ENCODE results near the gene PPEF1. TPM values are rescaled to one million over a fixed set of nuclear protein-coding genes. Genes with fewer than 3 reads are reported as not detected.

The PPEF1 gene
- polyA plus RNA-seq, 1 experiment = not detected

DNA sequence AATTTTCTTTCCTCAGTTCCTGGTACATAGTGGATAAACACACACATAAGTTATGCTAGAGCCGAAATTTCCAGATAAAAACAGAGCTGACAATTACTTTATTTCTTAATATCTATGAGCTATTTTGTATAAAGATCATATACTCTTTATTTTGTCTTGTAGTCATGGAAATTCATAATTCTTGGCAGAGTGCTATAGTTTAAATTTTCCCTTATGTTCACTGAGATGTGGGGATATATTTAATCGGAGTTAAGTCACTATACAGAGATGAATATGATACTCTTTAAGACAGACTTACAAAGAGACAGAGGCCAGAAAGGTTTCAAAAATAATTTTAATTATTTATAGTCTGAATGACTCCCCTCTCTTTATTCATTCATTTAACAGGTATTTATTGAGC lies 89.7 kb downstream of the PPEF1 start:
- no peaks in the 10 kb centered on the region for H3K9me3 ChIP-seq (ENCODE audit: control insufficient read depth, insufficient read depth, low read length)
- ChIA-PET CTCF (no interaction called here), POLR2A (no interaction called here)
- no peaks in the 10 kb centered on the region for H3K27me3 ChIP-seq (ENCODE audit: control insufficient read depth, insufficient read depth, low read length)
- no peak for DNase-seq (ENCODE audit: low read depth, low spot score)
- no peak for TF ChIP-seq CTCF (IDR thresholded peaks at IDR 0.05; ENCODE audit: low read depth, low read length)
- no peak overlapping the region for H3K27ac ChIP-seq (ENCODE audit: low read depth, low read length)
- H3K4me3 ChIP-seq (ENCODE audit: low read depth, low read length) = no peak overlapping the region

GRCh38 chrX:18799911-18800310 lies 92.5 kb downstream of the PPEF1 start:
- no peak for DNase-seq (ENCODE audit: low read depth, low spot score)
- POLR2A ChIA-PET = no interaction called here

DNA sequence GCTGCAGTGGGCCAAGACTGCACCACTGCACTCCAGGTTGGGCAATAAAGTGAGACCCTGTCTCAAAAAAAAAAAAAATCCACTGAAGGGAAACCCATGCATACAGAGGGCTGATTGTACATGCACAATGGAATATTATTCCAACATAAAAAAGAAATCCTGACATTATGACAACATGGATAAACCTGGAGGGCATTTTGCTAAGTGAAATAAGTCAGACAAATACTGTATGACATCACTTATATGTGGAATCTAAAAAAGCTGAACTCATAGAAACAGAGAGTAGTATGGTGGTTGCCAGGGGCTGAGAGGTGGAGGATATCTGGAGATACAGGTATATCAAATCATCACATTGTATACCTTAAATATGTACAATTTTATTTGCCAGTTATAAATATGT lies 102.2 kb downstream of the PPEF1 start:
- no peak for DNase-seq (ENCODE audit: low read depth, low spot score)
- no peak for TF ChIP-seq CTCF (IDR thresholded peaks at IDR 0.05; ENCODE audit: low read depth, low read length)
- Histone ChIP-seq H3K4me3 (ENCODE audit: low read depth, low read length) (no peak overlapping the region), H3K9me3 (ENCODE audit: control insufficient read depth, insufficient read depth, low read length) (no peaks in the 10 kb centered on the region), H3K27ac (ENCODE audit: low read depth, low read length) (no peak overlapping the region), H3K27me3 (ENCODE audit: control insufficient read depth, insufficient read depth, low read length) (no peaks in the 10 kb centered on the region)
- CTCF ChIA-PET = no interaction called here
- POLR2A ChIA-PET = no interaction called here

More at GRCh38 chrX:18799911-18800310, 92.5 kb downstream of the PPEF1 start:
- H3K9me3 ChIP-seq (ENCODE audit: control insufficient read depth, insufficient read depth, low read length) = no peaks in the 10 kb centered on the region
- no peak overlapping the region for H3K4me3 ChIP-seq (ENCODE audit: low read depth, low read length)
- CTCF ChIA-PET = no interaction called here
- H3K27ac ChIP-seq (ENCODE audit: low read depth, low read length) = no peak overlapping the region
- no peaks in the 10 kb centered on the region for H3K27me3 ChIP-seq (ENCODE audit: control insufficient read depth, insufficient read depth, low read length)
- no peak for TF ChIP-seq CTCF (IDR thresholded peaks at IDR 0.05; ENCODE audit: low read depth, low read length)

DNA sequence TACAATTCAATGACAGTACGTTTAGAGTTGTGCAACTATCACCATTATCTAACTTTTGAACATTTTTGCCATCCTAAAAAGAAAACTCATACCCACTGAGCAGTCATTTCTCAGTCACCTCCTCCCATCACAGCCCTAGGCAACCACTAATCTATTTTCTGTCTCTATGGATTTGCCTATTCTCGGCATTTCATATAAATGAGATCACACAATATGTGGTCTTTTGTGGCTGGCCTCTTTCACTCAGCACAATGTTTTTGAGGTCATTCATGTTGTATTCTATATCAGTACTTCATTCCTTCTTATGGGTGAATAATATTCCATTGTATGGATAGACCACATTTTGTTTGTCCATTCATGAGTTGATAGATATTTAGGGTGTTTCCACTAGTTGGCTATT lies 103.0 kb downstream of the PPEF1 start:
- TF ChIP-seq CTCF (IDR thresholded peaks at IDR 0.05; ENCODE audit: low read depth, low read length) = no peak
- H3K27me3 ChIP-seq (ENCODE audit: control insufficient read depth, insufficient read depth, low read length) = no peaks in the 10 kb centered on the region
- ChIA-PET POLR2A (no interaction called here), CTCF (no interaction called here)
- no peaks in the 10 kb centered on the region for H3K9me3 ChIP-seq (ENCODE audit: control insufficient read depth, insufficient read depth, low read length)
- no peak overlapping the region for H3K4me3 ChIP-seq (ENCODE audit: low read depth, low read length)
- no peak for DNase-seq (ENCODE audit: low read depth, low spot score)
- H3K27ac ChIP-seq (ENCODE audit: low read depth, low read length) = no peak overlapping the region

DNA sequence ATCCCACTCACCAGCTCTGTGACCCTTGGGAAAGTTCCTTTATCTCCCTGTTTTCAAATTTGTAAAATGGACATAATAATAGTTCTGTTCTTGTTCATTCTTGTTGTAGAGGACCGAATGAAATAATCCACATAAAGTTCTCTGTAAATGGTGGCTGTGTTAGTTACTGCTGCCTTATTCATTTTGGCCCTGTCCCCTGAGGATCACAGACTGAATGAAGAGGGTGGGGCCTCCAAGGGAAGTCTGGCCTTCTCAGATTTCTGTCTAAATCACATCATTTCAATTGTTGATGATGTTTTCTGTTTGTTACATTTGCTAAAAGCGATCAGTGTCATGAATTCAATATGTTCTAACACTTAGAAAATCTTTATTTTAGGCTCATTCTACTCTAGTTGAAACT lies 117.9 kb downstream of the PPEF1 start:
- H3K27ac ChIP-seq (ENCODE audit: low read depth, low read length) = no peak overlapping the region
- H3K4me3 ChIP-seq (ENCODE audit: low read depth, low read length) = no peak overlapping the region
- ChIA-PET CTCF (no interaction called here), POLR2A (no interaction called here)
- H3K27me3 ChIP-seq (ENCODE audit: control insufficient read depth, insufficient read depth, low read length) = no peaks in the 10 kb centered on the region
- TF ChIP-seq CTCF (IDR thresholded peaks at IDR 0.05; ENCODE audit: low read depth, low read length) = no peak
- DNase-seq (ENCODE audit: low read depth, low spot score) = no peak
- H3K9me3 ChIP-seq (ENCODE audit: control insufficient read depth, insufficient read depth, low read length) = no peaks in the 10 kb centered on the region

All from AG04450 (cell line).